Neuronal stem cell (in vitro differentiated cells): ENCODE measurements around the gene ZBTB7C.

Source experiments
- DNase-seq: peaks from one replicate; pipeline ENCODE4 v3.0.0-alpha.2; 2013; ENCODE audit warnings: low spot score
- H2AFZ ChIP-seq: one replicate; pipeline ENCODE4 v1.6.1; 2013; ENCODE audit warnings: mild to moderate bottlenecking, low read length, inconsistent platforms
- H2AK5ac ChIP-seq: 2 replicates; pipeline ENCODE4 v1.6.1; 2013; ENCODE audit warnings: low read depth, mild to moderate bottlenecking, inconsistent platforms, low read length, moderate library complexity, mixed read lengths
- H2BK120ac ChIP-seq: 2 replicates; pipeline ENCODE4 v1.6.1; 2013; ENCODE audit warnings: low read depth, mild to moderate bottlenecking, inconsistent platforms, low read length, moderate library complexity, mixed read lengths
- H2BK12ac ChIP-seq: one replicate; pipeline ENCODE4 v1.6.1; 2013; ENCODE audit warnings: low read length, inconsistent platforms
- H2BK15ac ChIP-seq: 2 replicates; pipeline ENCODE4 v1.6.1; 2013; ENCODE audit warnings: mild to moderate bottlenecking, low read length, inconsistent platforms, mixed read lengths
- H2BK5ac ChIP-seq: one replicate; pipeline ENCODE4 v1.6.1; 2013; ENCODE audit warnings: inconsistent platforms, mild to moderate bottlenecking, low read length, moderate library complexity
- H3K14ac ChIP-seq: one replicate; pipeline ENCODE4 v1.6.1; 2013; ENCODE audit warnings: low read length, inconsistent platforms
- H3K18ac ChIP-seq: 2 replicates; pipeline ENCODE4 v1.6.1; 2013; ENCODE audit warnings: low read length, inconsistent platforms
- H3K23ac ChIP-seq: 2 replicates; pipeline ENCODE4 v1.6.1; 2013; ENCODE audit warnings: low read depth, mild to moderate bottlenecking, mixed read lengths, low read length, inconsistent platforms; ENCODE audit not compliant: poor library complexity
- H3K27ac ChIP-seq: replicated peaks from 3 replicates; pipeline ENCODE4 v1.5.1; 2013; ENCODE audit warnings: low read length, inconsistent platforms
- H3K27me3 ChIP-seq, 3 experiments: 2 replicates each; pipeline ENCODE4 v1.6.1; 2013; ENCODE audit warnings: low read length in 3 of 3, mild to moderate bottlenecking in 2 of 3, inconsistent platforms in 1 of 3, low read depth in 1 of 3, mixed read lengths in 1 of 3, moderate library complexity in 1 of 3; ENCODE audit not compliant: control insufficient read depth in 3 of 3, insufficient read depth in 3 of 3
- H3K36me3 ChIP-seq, 2 donors: replicated peaks in 1 of 2; 2 replicates each; pipeline ENCODE4 v1.6.1; 2013; ENCODE audit warnings: low read length in 2 of 2; ENCODE audit not compliant: control insufficient read depth in 2 of 2, insufficient read depth in 2 of 2
- H3K4ac ChIP-seq: 2 replicates; pipeline ENCODE4 v1.6.1; 2013; ENCODE audit warnings: inconsistent platforms, mild to moderate bottlenecking, low read length, moderate library complexity
- H3K4me1 ChIP-seq, 2 donors: 1 replicate in 1 of 2; 2 replicates in 1 of 2; pipeline ENCODE4 v1.6.1; 2013; ENCODE audit warnings: low read length in 2 of 2, low read depth in 1 of 2; ENCODE audit not compliant: control insufficient read depth in 2 of 2, insufficient read depth in 1 of 2
- H3K4me2 ChIP-seq: one replicate; pipeline ENCODE4 v1.6.1; 2013; ENCODE audit warnings: mild to moderate bottlenecking, low read length, inconsistent platforms; ENCODE audit not compliant: insufficient read depth, poor library complexity, severe bottlenecking
- H3K4me3 ChIP-seq, 2 donors: 2 replicates each; pipeline ENCODE4 v1.5.1; 2013; ENCODE audit warnings: low read length in 2 of 2, mild to moderate bottlenecking in 2 of 2, inconsistent platforms in 1 of 2, moderate library complexity in 1 of 2
- H3K79me1 ChIP-seq: one replicate; pipeline ENCODE4 v1.6.1; 2013; ENCODE audit warnings: low read depth, mild to moderate bottlenecking, inconsistent platforms, low read length, moderate library complexity
- H3K9ac ChIP-seq: one replicate; pipeline ENCODE4 v1.6.1; 2013; ENCODE audit warnings: mild to moderate bottlenecking, low read depth, low read length, inconsistent platforms; ENCODE audit not compliant: poor library complexity
- H3K9me3 ChIP-seq, 2 donors: replicated peaks in 1 of 2; 2 replicates each; pipeline versions ENCODE3 to v1.6.1; 2013; ENCODE audit warnings: low read length in 2 of 2, mild to moderate bottlenecking in 2 of 2, inconsistent platforms in 1 of 2, low read depth in 1 of 2, mixed read lengths in 1 of 2, moderate library complexity in 1 of 2; ENCODE audit not compliant: control insufficient read depth in 2 of 2, insufficient read depth in 1 of 2
- H4K8ac ChIP-seq: one replicate; pipeline ENCODE4 v1.6.1; 2013; ENCODE audit warnings: low read depth, mild to moderate bottlenecking, inconsistent platforms, low read length, moderate library complexity
- H4K91ac ChIP-seq: one replicate; pipeline ENCODE4 v1.6.1; 2013; ENCODE audit warnings: low read length, low read depth, mild to moderate bottlenecking, inconsistent platforms; ENCODE audit not compliant: poor library complexity
- WGBS, 2 donors: extraction: QIAGEN DNeasy Blood & Tissue Kit; methylation state at CpG; one replicate each; pipeline ENCODE4 v1.1.7; 2013; ENCODE audit warnings: missing lambda C conversion rate in 2 of 2, mixed read lengths in 1 of 2; ENCODE audit not compliant: insufficient read length in 2 of 2, insufficient replicate concordance in 1 of 2; ENCODE audit errors: extremely low coverage in 2 of 2; 5-methylcytosine and 5-hydroxymethylcytosine counted together

The ZBTB7C gene

GRCh38 chr18:48430150-48430549 lies 21.0 kb upstream of the ZBTB7C start:
- Histone ChIP-seq H2BK12ac (no peak overlapping the region), H2AK5ac (no peak overlapping the region), H2BK15ac (no peak overlapping the region), H3K27ac (no peak overlapping the region), H4K91ac (no peak overlapping the region), H3K4me2 (no peak overlapping the region), H2BK120ac (no peak overlapping the region), H3K9me3 (no peaks in the 10 kb centered on the region), H2BK5ac (no peak overlapping the region), H3K4ac (no peak overlapping the region), H2AFZ (no peak overlapping the region), H3K4me3 (no peak overlapping the region), H3K9ac (no peak overlapping the region), H3K23ac (no peak overlapping the region), H3K14ac (no peak overlapping the region), H3K18ac (no peak overlapping the region), H3K36me3 (no peaks in the 10 kb centered on the region), H4K8ac (no peak overlapping the region), H3K79me1 (no peaks in the 10 kb centered on the region), H3K27me3 (no peaks in the 10 kb centered on the region), H3K4me1 (peaks cover 0 to 3% of the 10 kb centered on the region in 2 donors)
- 100% methylated on average over 1 of the region's 4 CpGs; no CpG with 5 or more reads in 1 of the 2 donors for WGBS, 2 donors
- no peak for DNase-seq

- Histone ChIP-seq H3K4me1 (peaks cover 0 to 3% of the 10 kb centered on the region in 2 donors), H2BK5ac (no peak overlapping the region), H2AFZ (no peak overlapping the region), H3K4me3 (no peak overlapping the region), H2AK5ac (no peak overlapping the region), H3K9ac (no peak overlapping the region), H3K27ac (no peak overlapping the region), H2BK12ac (no peak overlapping the region), H3K18ac (peak overlapping the region; percentile 11), H3K79me1 (no peaks in the 10 kb centered on the region), H2BK120ac (no peak overlapping the region), H2BK15ac (no peak overlapping the region), H3K14ac (no peak overlapping the region), H3K4ac (no peak overlapping the region), H4K91ac (no peak overlapping the region), H4K8ac (no peak overlapping the region), H3K23ac (no peak overlapping the region), H3K4me2 (no peak overlapping the region), H3K9me3 (no peaks in the 10 kb centered on the region), H3K27me3 (peaks cover 0 to 5% (median 4%) of the 10 kb centered on the region in 3 experiments), H3K36me3 (no peaks in the 10 kb centered on the region)
- DNase-seq: no peak
- no CpG with 5 or more reads among the region's 9 CpGs for WGBS, 2 donors
These were observed 19.4 kb upstream of the ZBTB7C start for GRCh38 chr18:48428475-48429177.

- Histone ChIP-seq H3K9me3 (no peaks in the 10 kb centered on the region), H3K4me3 (no peak overlapping the region), H3K23ac (no peak overlapping the region), H3K79me1 (no peaks in the 10 kb centered on the region), H2BK5ac (no peak overlapping the region), H4K91ac (no peak overlapping the region), H3K27ac (no peak overlapping the region), H4K8ac (no peak overlapping the region), H3K4ac (no peak overlapping the region), H3K18ac (no peak overlapping the region), H2AK5ac (no peak overlapping the region), H3K27me3 (peaks cover 0 to 18% (median 5%) of the 10 kb centered on the region in 3 experiments), H2BK12ac (no peak overlapping the region), H3K4me2 (peak overlapping the region; percentile 34), H3K4me1 (peaks cover 0 to 1% of the 10 kb centered on the region in 2 donors), H2BK15ac (no peak overlapping the region), H2BK120ac (no peak overlapping the region), H3K9ac (no peak overlapping the region), H3K14ac (no peak overlapping the region), H2AFZ (no peak overlapping the region), H3K36me3 (no peaks in the 10 kb centered on the region)
- WGBS, 2 donors: no CpG with 5 or more reads among the region's 12 CpGs
- DNase-seq: no peak
These were observed 13.8 kb upstream of the ZBTB7C start for GRCh38 chr18:48422947-48423378.

- Histone ChIP-seq H2BK15ac (no peak overlapping the region), H3K27ac (no peak overlapping the region), H2BK120ac (no peak overlapping the region), H3K9ac (no peak overlapping the region), H3K9me3 (no peaks in the 10 kb centered on the region), H3K14ac (no peak overlapping the region), H2BK5ac (no peak overlapping the region), H3K4ac (no peak overlapping the region), H3K4me2 (no peak overlapping the region), H3K4me3 (no peak overlapping the region), H3K27me3 (peaks cover 0 to 19% (median 3%) of the 10 kb centered on the region in 3 experiments), H3K4me1 (peaks cover 0 to 1% of the 10 kb centered on the region in 2 donors), H2AFZ (no peak overlapping the region), H3K23ac (no peak overlapping the region), H3K79me1 (no peaks in the 10 kb centered on the region), H3K18ac (no peak overlapping the region), H4K8ac (no peak overlapping the region), H4K91ac (no peak overlapping the region), H2AK5ac (no peak overlapping the region), H3K36me3 (no peaks in the 10 kb centered on the region), H2BK12ac (no peak overlapping the region)
- no peak for DNase-seq
- WGBS, 2 donors: no CpG with 5 or more reads among the region's 10 CpGs
These were observed 10.3 kb upstream of the ZBTB7C start for GRCh38 chr18:48419277-48420022.
